HG02884 (cell line): Measurements from ENCODE around the gene ANO1.
"Not testable (repeated sequence)": the region's sequence is repeated elsewhere in the genome, so short reads cannot be mapped to it uniquely, and the experiment has no call there.

ENCODE experiments used
- ATAC-seq: cut with Tn5 transposase; IDR thresholded peaks from one replicate; pipeline ENCODE4 v1.9.1; 2021; ENCODE audit warnings: mild to moderate bottlenecking, moderate library complexity; ENCODE audit not compliant: unreplicated experiment

ANO1 gene

GRCh38 chr11:70184396-70184795, 106.3 kb downstream of the ANO1 start:
- ATAC-seq: no peak

GRCh38 chr11:70185348-70186055, 107.4 kb downstream of the ANO1 start:
- no peak for ATAC-seq

- ATAC-seq: no peak
These were observed 108.3 kb downstream of the ANO1 start for GRCh38 chr11:70186420-70186819.

GRCh38 chr11:70186936-70187335, 108.8 kb downstream of the ANO1 start:
- ATAC-seq: no peak

- ATAC-seq: no peak
These were observed 109.7 kb downstream of the ANO1 start for GRCh38 chr11:70187771-70188170.

GRCh38 chr11:70189622-70190021, 111.5 kb downstream of the ANO1 start:
- ATAC-seq: no peak

- ATAC-seq: no peak
These were observed 113.5 kb downstream of the ANO1 start for GRCh38 chr11:70191495-70192140.

GRCh38 chr11:70192666-70193410, 114.7 kb downstream of the ANO1 start:
- no peak for ATAC-seq

- no peak for ATAC-seq
These were observed 115.5 kb downstream of the ANO1 start for GRCh38 chr11:70193411-70194292.

- no peak for ATAC-seq
These were observed 117.0 kb downstream of the ANO1 start for GRCh38 chr11:70194792-70195791.

GRCh38 chr11:70200212-70200844, 122.2 kb downstream of the ANO1 start:
- ATAC-seq: no peak

GRCh38 chr11:70201047-70201446, 122.9 kb downstream of the ANO1 start:
- not testable (repeated sequence) for ATAC-seq

GRCh38 chr11:70201882-70202861, 124.1 kb downstream of the ANO1 start:
- no peak for ATAC-seq

GRCh38 chr11:70202920-70203750, 125.0 kb downstream of the ANO1 start, which contains the start of gene FADD:
Gene FADD (plus strand): TSS chr11:70203296. CDS start chr11:70203460, 164 bp downstream.
- ATAC-seq: peak; percentile 74

GRCh38 chr11:70203751-70204465, 125.8 kb downstream of the ANO1 start:
- peak; percentile 25 for ATAC-seq

- no peak for ATAC-seq
These were observed 126.3 kb downstream of the ANO1 start for GRCh38 chr11:70204466-70204799.
